H1 (cell line): ENCODE data around the gene ARG2. TPM values are rescaled to one million over a fixed set of nuclear protein-coding genes. Genes with fewer than 3 reads are reported as not detected.

Experiments
- ATF3 ChIP-seq: IDR thresholded peaks from 2 replicates; pipeline ENCODE4 v1.6.1; 2011; ENCODE audit warnings: low read depth, mild to moderate bottlenecking, low read length; ENCODE audit not compliant: insufficient read depth
- BRCA1 ChIP-seq: IDR thresholded peaks from 2 replicates; pipeline ENCODE4 v1.6.1; 2012; ENCODE audit warnings: low read depth, low read length, improper control_type of control experiment
- CHD2 ChIP-seq: IDR thresholded peaks from 2 replicates; pipeline ENCODE4 v1.6.1; 2012; ENCODE audit warnings: low read length, improper control_type of control experiment
- EGR1 ChIP-seq: IDR thresholded peaks from 2 replicates; pipeline ENCODE4 v1.6.1; 2011; ENCODE audit warnings: low read depth, low read length, borderline replicate concordance
- EP300 ChIP-seq, 2 experiments: IDR thresholded peaks; 1 replicate in 1 of 2; 2 replicates in 1 of 2; pipeline ENCODE4 v1.6.1; 2011 to 2012; ENCODE audit warnings: low read depth in 2 of 2, low read length in 2 of 2, mild to moderate bottlenecking in 2 of 2, borderline replicate concordance in 1 of 2, inconsistent platforms in 1 of 2, moderate library complexity in 1 of 2
- HDAC2 ChIP-seq, 2 experiments: fragments of 300-600 bp in 1 of 2; sonication (generic) in 1 of 2; IDR thresholded peaks; 2 replicates each; pipeline ENCODE4 v1.6.1; 2011 to 2012; ENCODE audit warnings: low read depth in 2 of 2, low read length in 2 of 2, mild to moderate bottlenecking in 2 of 2, moderate library complexity in 2 of 2, borderline replicate concordance in 1 of 2, inconsistent platforms in 1 of 2
- HDAC6 ChIP-seq: IDR thresholded peaks from one replicate; pipeline ENCODE4 v1.7.1; 2012; ENCODE audit warnings: low read depth, mild to moderate bottlenecking, inconsistent platforms, low read length, moderate library complexity
- KDM1A ChIP-seq: fragments of 200-600, 300-600 bp; sonication (generic); IDR thresholded peaks from 2 replicates; pipeline ENCODE4 v1.7.1; 2016; ENCODE audit warnings: mild to moderate bottlenecking, low read length, borderline replicate concordance
- POLR2A ChIP-seq, 2 experiments: IDR thresholded peaks; 1 replicate in 1 of 2; 2 replicates in 1 of 2; pipeline ENCODE4 v1.6.1; 2011; ENCODE audit warnings: low read depth in 2 of 2, low read length in 2 of 2, mild to moderate bottlenecking in 2 of 2; ENCODE audit errors: control extremely low read depth in 1 of 2
- POU5F1 ChIP-seq: IDR thresholded peaks from 2 replicates; pipeline ENCODE4 v1.6.1; 2011; ENCODE audit warnings: low read depth, mild to moderate bottlenecking, low read length, moderate library complexity
- RBBP5 ChIP-seq: IDR thresholded peaks from 2 replicates; pipeline ENCODE4 v1.7.1; 2012; ENCODE audit warnings: low read depth, mild to moderate bottlenecking, inconsistent platforms, low read length, moderate library complexity, borderline replicate concordance
- RNF2 ChIP-seq: fragments of 200-900, 300-1000 bp; sonication (generic); IDR thresholded peaks from 2 replicates; pipeline ENCODE4 v1.7.1; 2016; ENCODE audit warnings: borderline replicate concordance, low read depth, mild to moderate bottlenecking, antibody characterized with exemption, low read length; ENCODE audit not compliant: poor library complexity, severe bottlenecking; ENCODE audit errors: missing control alignments
- SIN3A ChIP-seq, 2 experiments: IDR thresholded peaks in 1 of 2; conservative IDR thresholded peaks in 1 of 2; 2 replicates each; pipeline ENCODE4 v1.6.1; 2011 to 2012; ENCODE audit warnings: low read length in 2 of 2, improper control_type of control experiment in 1 of 2, low read depth in 1 of 2, mild to moderate bottlenecking in 1 of 2
- TBP ChIP-seq: IDR thresholded peaks from 2 replicates; pipeline ENCODE4 v1.6.1; 2011; ENCODE audit warnings: low read depth, low read length, improper control_type of control experiment
- YY1 ChIP-seq: IDR thresholded peaks from 2 replicates; pipeline ENCODE4 v1.6.1; 2011; ENCODE audit warnings: low read depth, mild to moderate bottlenecking, low read length
- ZNF274 ChIP-seq: IDR thresholded peaks from 2 replicates; pipeline ENCODE4 v1.7.0; 2012; ENCODE audit warnings: low read length, borderline replicate concordance; ENCODE audit errors: extremely low read depth
- polyA plus RNA-seq, 7 experiments: library from polyadenylated mRNA; depleted of rRNA in 3 of 7; stranded (reverse) in 5 of 7; unstranded in 2 of 7; fragments of >200 nt in 5 of 7; fragments of 200-250 nt in 2 of 7; gene quantifications; 1 replicate in 5 of 7; 2 replicates in 1 of 7; 4 replicates in 1 of 7; pipeline versions ENCODE4 v1.2.1 to v1.2.3, GENCODE V29; 2011 to 2013; ENCODE audit warnings: missing spikeins in 2 of 7, mixed read lengths in 2 of 7
- total RNA-seq: library from RNA; stranded (reverse); fragmentation: NEBNext Ultra II Directional; extraction: Animal tissue kit (Norgen Biotek cat#: 25700); gene quantifications from 2 replicates; pipeline ENCODE4 v1.2.1, GENCODE V29; 2021
- TF ChIP-seq, protein P1 (sequence below): IDR thresholded peaks from 2 replicates; pipeline ENCODE4 v1.6.1; 2012; ENCODE audit warnings: inconsistent platforms

ARG2 gene
- total and polyA plus RNA-seq, 2 of the 8 experiments (the other 6 are each of a cell fraction or from before 2014, with no cell fraction given), result 49.9 to 59.1 TPM

- TF ChIP-seq EP300 (IDR thresholded peaks at IDR 0.05; ENCODE audit: borderline replicate concordance in 1 of 2, low read depth in 2 of 2, low read length in 2 of 2) (no peak), ZNF274 (no peak), POU5F1 (no peak), CHD2 (no peak), SIN3A (conservative IDR thresholded peaks at IDR 0.05 in 1 of 2, IDR thresholded peaks at IDR 0.05 in 1 of 2; ENCODE audit: low read depth in 1 of 2, low read length in 2 of 2) (no peak), POLR2A (IDR thresholded peaks at IDR 0.05; ENCODE audit: control extremely low read depth in 1 of 2, low read depth in 2 of 2, low read length in 2 of 2) (no peak), HDAC6 (no peak), RBBP5 (no peak), EGR1 (no peak), TBP (no peak), YY1 (no peak), KDM1A (no peak), HDAC2 (IDR thresholded peaks at IDR 0.05; ENCODE audit: borderline replicate concordance in 1 of 2, low read depth in 2 of 2, low read length in 2 of 2) (no peak), BRCA1 (no peak), RNF2 (no peak), ATF3 (no peak)
- TF ChIP-seq, protein P1, sequence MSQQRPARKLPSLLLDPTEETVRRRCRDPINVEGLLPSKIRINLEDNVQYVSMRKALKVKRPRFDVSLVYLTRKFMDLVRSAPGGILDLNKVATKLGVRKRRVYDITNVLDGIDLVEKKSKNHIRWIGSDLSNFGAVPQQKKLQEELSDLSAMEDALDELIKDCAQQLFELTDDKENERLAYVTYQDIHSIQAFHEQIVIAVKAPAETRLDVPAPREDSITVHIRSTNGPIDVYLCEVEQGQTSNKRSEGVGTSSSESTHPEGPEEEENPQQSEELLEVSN, result no peak
Measured at GRCh38 chr14:67571275-67571990, 48.3 kb upstream of the ARG2 start (continued).
